ENCODE measurements around the gene ME3.

DNA sequence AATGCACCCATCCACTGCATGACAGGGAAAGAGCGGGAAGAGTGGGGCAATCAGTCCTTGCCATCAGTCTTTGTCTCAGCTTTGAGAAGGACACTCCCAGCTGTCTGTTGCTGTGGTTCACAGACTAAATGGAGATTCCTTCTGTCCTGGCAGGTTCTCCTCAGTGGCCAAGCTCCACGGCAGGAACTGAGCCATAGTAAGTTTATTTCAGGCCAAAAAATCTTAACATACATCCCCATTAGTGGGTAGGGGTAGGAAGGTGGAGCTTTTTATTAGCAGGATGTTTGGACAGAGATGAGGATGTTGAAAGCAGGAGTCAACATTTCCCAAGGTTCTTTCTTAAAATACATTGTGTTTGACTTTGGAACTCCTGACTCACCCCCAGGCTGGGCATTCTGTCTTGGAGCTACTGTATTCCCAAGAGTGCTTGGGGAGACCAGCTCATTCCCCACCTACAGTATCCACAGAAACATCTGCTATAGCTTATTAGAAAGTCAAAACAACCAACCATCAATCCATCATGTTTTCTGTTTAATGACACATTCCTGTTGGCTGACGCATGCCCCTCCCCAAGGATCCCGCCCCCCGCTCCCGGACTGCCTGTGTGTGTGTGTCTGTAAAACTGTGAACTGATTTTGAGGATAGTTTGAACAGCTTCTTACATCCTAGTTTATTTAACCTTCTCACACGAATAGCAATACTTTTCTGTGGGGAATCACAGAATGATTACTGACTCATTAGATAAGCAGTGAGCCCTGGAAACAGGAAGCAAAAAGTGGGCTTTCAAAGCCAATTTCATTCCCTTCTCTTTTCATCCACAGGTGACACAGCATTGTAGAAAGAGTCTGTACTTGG, 188.2 kb downstream of the ME3 start:
- TF ChIP-seq EZH2phosphoT487 (IDR thresholded peaks at IDR 0.05; ENCODE audit: insufficient read depth, low read depth) (peak; percentile 76; the same call in 1 of the 2 replicates), EZH2 (IDR thresholded peaks at IDR 0.05; ENCODE audit: insufficient read depth, poor library complexity, severe bottlenecking) (no peak)

All from GM23248 (cell line).